CD4-positive, alpha-beta memory T cell (primary cell): ENCODE data around the gene DOCK1. TPM values are rescaled to one million over a fixed set of nuclear protein-coding genes. Genes with fewer than 3 reads are reported as not detected.

ENCODE experiments used
- CTCF ChIA-PET: fragments of 350-600 bp; sonication (Branson Sonifier 250); formaldehyde crosslinking; loops from one replicate; lab custom pipeline; 2021; ENCODE audit warnings: inconsistent platforms; ENCODE audit not compliant: partially characterized antibody; lab: Charles Lee
- POLR2A ChIA-PET: fragments of 350-600 bp; sonication (Branson Sonifier 250); formaldehyde crosslinking; loops from one replicate; lab custom pipeline; 2021; ENCODE audit not compliant: partially characterized antibody; lab: Charles Lee
- DNase-seq, 5 donors: peaks; one replicate each; pipeline versions ENCODE4 v3.0.0 to v3.0.0-alpha.2; 2020 to 2022; ENCODE audit warnings: mixed read lengths in 1 of 5
- H3K27ac ChIP-seq: one replicate; pipeline ENCODE4 v1.7.0; 2013; ENCODE audit warnings: low read depth, low read length
- H3K27me3 ChIP-seq: 2 replicates; pipeline ENCODE4 v1.7.0; 2013; ENCODE audit warnings: mild to moderate bottlenecking, low read length, moderate library complexity; ENCODE audit not compliant: insufficient read depth
- H3K36me3 ChIP-seq: 2 replicates; pipeline ENCODE4 v1.7.0; 2013; ENCODE audit warnings: mild to moderate bottlenecking, low read length, moderate library complexity; ENCODE audit not compliant: insufficient read depth
- H3K4me1 ChIP-seq: 2 replicates; pipeline ENCODE4 v1.7.0; 2013; ENCODE audit warnings: mild to moderate bottlenecking, low read length, moderate library complexity; ENCODE audit not compliant: insufficient read depth
- H3K4me3 ChIP-seq, 2 donors: one replicate each; pipeline ENCODE4 v1.7.0; 2013; ENCODE audit warnings: low read length in 2 of 2, mild to moderate bottlenecking in 1 of 2
- H3K9me3 ChIP-seq, 2 donors: one replicate each; pipeline ENCODE4 v1.7.0; 2013; ENCODE audit warnings: low read length in 2 of 2, control low read depth in 1 of 2; ENCODE audit not compliant: control insufficient read depth in 1 of 2
- H3K27ac Mint-ChIP-seq, 7 donors: one replicate each; pipeline ENCODE4 v1.8.0; 2020 to 2021; ENCODE audit warnings: mixed read lengths in 7 of 7, mild to moderate bottlenecking in 6 of 7, inconsistent platforms in 3 of 7, moderate library complexity in 3 of 7
- H3K27me3 Mint-ChIP-seq, 2 donors: one replicate each; pipeline ENCODE4 v1.8.0; 2020 to 2021; ENCODE audit warnings: mixed read lengths in 2 of 2
- H3K36me3 Mint-ChIP-seq, 2 donors: one replicate each; pipeline ENCODE4 v1.8.0; 2020 to 2021; ENCODE audit warnings: mixed read lengths in 2 of 2, inconsistent platforms in 1 of 2, mild to moderate bottlenecking in 1 of 2
- H3K4me1 Mint-ChIP-seq, 4 donors: one replicate each; pipeline ENCODE4 v1.8.0; 2020 to 2021; ENCODE audit warnings: mixed read lengths in 4 of 4, mild to moderate bottlenecking in 1 of 4
- H3K4me3 Mint-ChIP-seq, 8 donors: one replicate each; pipeline ENCODE4 v1.8.0; 2020 to 2021; ENCODE audit warnings: mixed read lengths in 8 of 8, mild to moderate bottlenecking in 7 of 8, moderate library complexity in 6 of 8, inconsistent platforms in 3 of 8
- H3K9me3 Mint-ChIP-seq, 8 donors: one replicate each; pipeline ENCODE4 v1.8.0; 2020 to 2021; ENCODE audit warnings: mixed read lengths in 8 of 8, mild to moderate bottlenecking in 5 of 8, inconsistent platforms in 3 of 8, moderate library complexity in 1 of 8
- intact Hi-C: fragments of 100-400 bp; cut with micrococcal nuclease; formaldehyde crosslinking; loops from one replicate; pipeline ENCODE4 v1.15.1; 2023
- polyA plus RNA-seq, 2 donors: library from polyadenylated mRNA; unstranded; fragments of 300-500 nt; fragmentation: Illumina TruSeq; gene quantifications; one replicate each; pipeline ENCODE4 v1.2.3, GENCODE V29; 2021
- total RNA-seq, 2 experiments: library from RNA; stranded (reverse); gene quantifications; one replicate each; pipeline ENCODE4 v1.2.3, GENCODE V29; 2021

Gene DOCK1
- total and polyA plus RNA-seq, 4 experiments from 2014 or later = 0.17 TPM; not detected in 2

DNA sequence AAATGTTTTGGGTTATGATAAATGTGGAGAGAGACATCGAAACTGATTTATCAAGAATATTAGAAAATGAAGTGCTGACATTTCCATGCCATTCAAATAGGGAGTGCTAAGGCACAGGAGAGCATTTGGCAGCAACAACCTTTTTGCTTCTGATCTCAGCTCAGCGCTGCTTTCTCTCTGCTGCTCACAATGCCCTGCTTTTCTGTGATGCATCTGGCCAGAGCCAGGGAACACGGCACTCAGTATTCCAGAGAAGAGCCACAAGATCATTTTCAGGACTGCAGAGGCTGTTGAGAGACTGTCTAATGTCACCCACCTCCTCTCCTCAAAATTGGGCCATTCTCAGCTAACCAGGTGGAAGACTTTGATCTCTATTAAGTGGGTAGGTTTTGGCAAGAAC, 263.0 kb downstream of the DOCK1 start:
- H3K4me1 ChIP-seq = no peaks in the 10 kb centered on the region
- no peaks in the 10 kb centered on the region for H3K36me3 ChIP-seq
- Mint-ChIP-seq H3K4me3 (no peak overlapping the region), H3K4me1 (no peaks in the 10 kb centered on the region), H3K36me3 (no peaks in the 10 kb centered on the region), H3K27ac (peak overlapping the region in 1 of 7 donors; percentile 23), H3K27me3 (no peaks in the 10 kb centered on the region), H3K9me3 (peaks cover 0 to 1% (median 0%) of the 10 kb centered on the region in 8 donors)
- H3K27ac ChIP-seq = no peak overlapping the region
- no peaks in the 10 kb centered on the region for H3K9me3 ChIP-seq
- H3K27me3 ChIP-seq = no peaks in the 10 kb centered on the region
- CTCF ChIA-PET = no interaction called here
- no peak overlapping the region for H3K4me3 ChIP-seq
- POLR2A ChIA-PET = no interaction called here
- DNase-seq = no peak
- intact Hi-C loops = no loop called here

DNA sequence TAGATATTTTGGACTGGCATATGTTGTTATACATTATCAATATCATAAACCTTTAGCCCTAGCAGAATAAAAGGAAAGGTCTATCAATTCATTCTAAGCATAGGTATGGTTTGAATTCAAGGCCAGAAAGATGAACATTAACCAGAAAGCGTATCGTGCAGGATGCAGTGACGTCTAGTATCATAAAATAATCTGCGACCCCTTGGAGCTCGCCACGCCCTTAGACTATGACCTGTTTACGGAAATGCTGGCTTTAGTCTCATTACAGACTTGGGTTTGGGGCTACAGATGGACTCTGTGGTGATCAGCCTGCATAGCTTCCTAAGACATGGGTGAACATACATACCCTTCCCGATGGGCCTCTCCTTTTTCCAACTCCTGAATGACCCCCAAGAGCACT, 269.6 kb downstream of the DOCK1 start:
- no peaks in the 10 kb centered on the region for H3K4me1 Mint-ChIP-seq
- Histone ChIP-seq H3K27me3 (no peaks in the 10 kb centered on the region), H3K36me3 (no peaks in the 10 kb centered on the region), H3K9me3 (no peaks in the 10 kb centered on the region), H3K4me1 (no peaks in the 10 kb centered on the region), H3K4me3 (no peak overlapping the region), H3K27ac (no peak overlapping the region)
- H3K4me3 Mint-ChIP-seq = no peak overlapping the region
- ChIA-PET CTCF (no interaction called here), POLR2A (no interaction called here)
- no peaks in the 10 kb centered on the region for H3K9me3 Mint-ChIP-seq
- no peaks in the 10 kb centered on the region for H3K36me3 Mint-ChIP-seq
- intact Hi-C loops = no loop called here
- no peak overlapping the region for H3K27ac Mint-ChIP-seq
- DNase-seq = no peak
- peaks cover 0 to 2% of the 10 kb centered on the region in 2 donors for H3K27me3 Mint-ChIP-seq

DNA sequence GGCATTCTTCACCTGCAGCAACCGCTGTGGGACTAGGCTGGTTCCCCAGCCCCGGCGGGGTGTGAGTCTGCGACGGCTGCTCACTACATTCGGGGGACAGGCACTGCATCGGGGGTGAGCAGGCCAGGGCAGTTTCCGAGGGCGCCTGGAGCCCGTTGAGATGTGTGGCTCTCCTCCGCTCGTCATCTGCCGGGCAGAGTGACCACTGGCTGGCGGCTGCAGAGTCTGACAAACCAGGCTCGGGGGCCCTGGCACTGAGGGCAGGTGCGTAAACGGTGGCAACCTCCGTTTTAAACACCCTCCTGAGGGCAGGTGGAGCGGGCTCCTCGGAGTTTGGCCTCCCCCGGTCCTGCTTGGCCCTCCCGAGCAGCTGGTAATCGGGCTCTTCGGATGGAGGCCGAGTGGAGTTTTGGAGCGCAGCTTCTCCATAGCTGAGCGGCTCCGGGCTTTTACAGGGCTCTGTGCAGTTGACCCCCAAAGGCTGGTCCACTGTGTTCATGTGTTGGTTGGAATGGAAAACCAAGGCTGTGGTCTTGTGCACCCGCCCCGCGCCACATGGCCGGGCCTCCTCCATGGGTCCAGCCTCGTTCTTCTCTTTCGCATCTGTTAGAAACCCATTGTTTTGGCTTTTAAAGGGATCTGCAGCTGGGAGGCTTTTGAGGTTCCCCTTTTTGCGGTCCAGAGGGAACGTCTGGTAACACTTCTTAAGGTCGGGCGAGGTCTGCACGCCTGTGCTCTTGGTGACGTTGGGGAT, 270.3 kb downstream of the DOCK1 start:
- H3K27me3 Mint-ChIP-seq = peaks cover 0 to 2% of the 10 kb centered on the region in 2 donors
- H3K9me3 Mint-ChIP-seq = no peaks in the 10 kb centered on the region
- H3K27ac ChIP-seq = no peak overlapping the region
- H3K36me3 ChIP-seq = no peaks in the 10 kb centered on the region
- H3K9me3 ChIP-seq = no peaks in the 10 kb centered on the region
- no peaks in the 10 kb centered on the region for H3K36me3 Mint-ChIP-seq
- intact Hi-C loops = no loop called here
- ChIA-PET CTCF (no interaction called here), POLR2A (no interaction called here)
- H3K27ac Mint-ChIP-seq = no peak overlapping the region
- H3K4me3 Mint-ChIP-seq = no peak overlapping the region
- H3K4me3 ChIP-seq = no peak overlapping the region
- no peaks in the 10 kb centered on the region for H3K4me1 Mint-ChIP-seq
- H3K4me1 ChIP-seq = no peaks in the 10 kb centered on the region
- DNase-seq = no peak
- H3K27me3 ChIP-seq = no peaks in the 10 kb centered on the region

DNA sequence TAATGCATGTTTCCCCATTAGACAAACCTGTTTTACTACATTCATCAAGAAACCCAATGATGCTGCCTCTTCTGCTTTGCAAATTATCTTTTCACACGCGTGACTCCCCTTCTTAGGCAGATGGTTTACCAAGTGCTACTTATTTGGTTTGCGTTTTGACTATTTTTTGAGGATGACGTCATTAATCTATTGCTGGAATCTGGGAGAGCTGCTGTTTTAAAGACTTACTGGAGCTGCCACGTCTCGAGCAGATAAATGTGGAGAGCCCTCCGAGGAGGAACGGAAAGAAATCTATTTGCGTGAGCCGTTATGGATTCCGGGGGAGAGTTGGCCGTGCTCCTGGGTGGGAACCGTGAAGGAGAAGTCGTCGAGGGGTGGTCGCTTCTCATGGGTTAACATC, 271.4 kb downstream of the DOCK1 start:
- Mint-ChIP-seq H3K36me3 (no peaks in the 10 kb centered on the region), H3K4me3 (no peak overlapping the region), H3K4me1 (no peaks in the 10 kb centered on the region), H3K27me3 (peaks cover 0 to 2% of the 10 kb centered on the region in 2 donors), H3K27ac (no peak overlapping the region), H3K9me3 (no peaks in the 10 kb centered on the region)
- H3K36me3 ChIP-seq = no peaks in the 10 kb centered on the region
- H3K27ac ChIP-seq = no peak overlapping the region
- ChIA-PET CTCF (no interaction called here), POLR2A (no interaction called here)
- no peaks in the 10 kb centered on the region for H3K9me3 ChIP-seq
- no peak for DNase-seq
- H3K4me3 ChIP-seq = no peak overlapping the region
- intact Hi-C loops = no loop called here
- no peaks in the 10 kb centered on the region for H3K4me1 ChIP-seq
- no peaks in the 10 kb centered on the region for H3K27me3 ChIP-seq

DNA sequence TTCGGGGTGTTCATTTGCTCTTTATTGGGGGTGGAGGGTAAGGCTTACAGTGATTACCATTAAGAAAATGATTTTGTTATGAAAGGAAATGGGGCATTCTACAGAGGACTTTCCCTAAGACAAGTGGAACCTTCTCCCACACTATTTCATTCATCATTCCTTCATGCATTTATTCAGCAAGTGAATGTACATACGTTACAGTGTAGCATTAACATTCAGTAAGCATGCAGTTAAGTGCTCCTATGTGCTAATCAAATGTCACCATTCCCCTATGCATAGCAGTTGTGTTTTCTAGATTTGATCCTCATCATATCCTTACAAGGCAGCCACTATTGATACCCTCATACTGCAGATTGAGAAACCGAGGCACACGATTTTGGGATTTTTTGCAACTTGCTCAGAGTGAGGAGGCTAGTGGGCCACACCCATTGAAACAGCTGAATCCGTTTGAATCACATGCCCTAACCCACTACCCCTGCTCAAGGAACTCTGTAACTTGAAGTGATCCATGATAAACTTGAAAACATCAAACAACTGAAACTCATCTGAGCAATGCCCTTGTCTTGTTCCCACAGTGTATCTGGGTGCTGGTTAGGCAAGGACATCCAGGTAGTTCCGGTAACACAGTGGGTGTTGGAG, 274.5 kb downstream of the DOCK1 start:
- Mint-ChIP-seq H3K4me3 (no peak overlapping the region), H3K36me3 (no peaks in the 10 kb centered on the region), H3K27ac (no peak overlapping the region), H3K27me3 (peaks cover 3 to 4% of the 10 kb centered on the region in 2 donors), H3K4me1 (no peaks in the 10 kb centered on the region), H3K9me3 (peaks cover 0 to 3% (median 0%) of the 10 kb centered on the region in 8 donors)
- POLR2A ChIA-PET = no interaction called here
- Histone ChIP-seq H3K27me3 (no peaks in the 10 kb centered on the region), H3K36me3 (no peaks in the 10 kb centered on the region), H3K27ac (no peak overlapping the region), H3K4me1 (no peaks in the 10 kb centered on the region), H3K9me3 (no peaks in the 10 kb centered on the region), H3K4me3 (no peak overlapping the region)
- CTCF ChIA-PET = no interaction called here
- intact Hi-C loops = no loop called here
- DNase-seq = no peak

DNA sequence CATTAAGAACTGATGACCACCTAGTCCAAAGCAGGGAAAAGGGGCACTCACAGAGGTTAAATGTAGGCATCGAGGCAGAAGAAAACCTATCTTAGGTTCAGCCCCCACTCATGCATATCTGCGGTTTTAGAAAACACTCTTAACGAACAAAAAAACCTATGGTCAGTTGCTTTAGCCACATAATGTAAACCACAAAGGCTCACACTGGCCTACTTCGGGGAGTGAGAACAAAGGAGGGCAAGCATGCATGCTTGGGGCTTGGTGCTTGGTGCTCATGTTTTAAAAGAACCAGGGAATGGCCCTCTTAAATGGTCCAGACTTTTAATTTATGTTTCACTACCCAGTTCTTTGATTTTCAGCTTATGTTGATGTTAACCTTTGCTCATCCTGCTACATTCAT, 276.9 kb downstream of the DOCK1 start:
- no peaks in the 10 kb centered on the region for H3K36me3 ChIP-seq
- no peak overlapping the region for H3K4me3 Mint-ChIP-seq
- H3K4me3 ChIP-seq = no peak overlapping the region
- CTCF ChIA-PET = no interaction called here
- no peak overlapping the region for H3K27ac Mint-ChIP-seq
- no peaks in the 10 kb centered on the region for H3K27me3 ChIP-seq
- no peak overlapping the region for H3K27ac ChIP-seq
- no peaks in the 10 kb centered on the region for H3K4me1 ChIP-seq
- POLR2A ChIA-PET = no interaction called here
- intact Hi-C loops = no loop called here
- H3K9me3 ChIP-seq = no peaks in the 10 kb centered on the region
- no peaks in the 10 kb centered on the region for H3K4me1 Mint-ChIP-seq
- peaks cover 0 to 8% (median 0%) of the 10 kb centered on the region in 8 donors for H3K9me3 Mint-ChIP-seq
- no peaks in the 10 kb centered on the region for H3K36me3 Mint-ChIP-seq
- H3K27me3 Mint-ChIP-seq = peaks cover 3 to 4% of the 10 kb centered on the region in 2 donors
- DNase-seq = no peak

DNA sequence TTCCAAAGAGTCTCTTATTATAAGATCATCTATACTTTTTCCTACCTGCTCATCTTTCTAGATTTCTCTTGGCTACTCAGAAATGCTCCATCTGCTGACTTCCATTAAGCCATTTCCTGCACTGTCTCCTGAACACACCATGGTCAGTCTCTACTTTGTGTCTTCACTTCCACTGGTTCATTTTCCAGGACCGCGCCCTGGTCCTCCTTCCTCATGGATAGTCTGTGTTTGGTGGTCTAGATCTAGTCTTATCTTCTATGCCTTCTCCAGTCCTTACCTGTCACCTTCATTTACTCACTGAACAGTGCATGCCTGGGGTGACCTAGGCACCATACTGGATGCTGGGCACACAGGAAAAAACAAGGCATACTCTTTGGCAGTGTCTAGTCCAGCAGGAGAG, 279.4 kb downstream of the DOCK1 start:
- H3K36me3 ChIP-seq = no peaks in the 10 kb centered on the region
- no peaks in the 10 kb centered on the region for H3K9me3 ChIP-seq
- H3K36me3 Mint-ChIP-seq = no peaks in the 10 kb centered on the region
- no peaks in the 10 kb centered on the region for H3K4me1 Mint-ChIP-seq
- H3K27ac ChIP-seq = no peak overlapping the region
- H3K4me1 ChIP-seq = no peaks in the 10 kb centered on the region
- ChIA-PET POLR2A (no interaction called here), CTCF (no interaction called here)
- peak overlapping the region in 1 of 7 donors; percentile 64 for H3K27ac Mint-ChIP-seq
- H3K4me3 Mint-ChIP-seq = no peak overlapping the region
- no peak overlapping the region for H3K4me3 ChIP-seq
- intact Hi-C loops = no loop called here
- DNase-seq = no peak
- H3K9me3 Mint-ChIP-seq = peaks cover 0 to 8% (median 0%) of the 10 kb centered on the region in 8 donors
- no peaks in the 10 kb centered on the region for H3K27me3 ChIP-seq
- peaks cover 3 to 4% of the 10 kb centered on the region in 2 donors for H3K27me3 Mint-ChIP-seq
